B cell (primary cell): ENCODE results near the gene PIP4K2A. TPM values are rescaled to one million over a fixed set of nuclear protein-coding genes. Genes with fewer than 3 reads are reported as not detected.
A peak's percentile ranks its signal among the peaks of the same experiment; 100 is the strongest.

Experiments used
- ATAC-seq: fragments of 200-7000 bp; cut with Tn5 transposase; one replicate; pipeline ENCODE4 v1.10.0; 2021; ENCODE audit warnings: low read depth, mild to moderate bottlenecking, moderate number of reproducible peaks, moderate library complexity
- CTCF ChIA-PET: fragments of 350-600 bp; sonication (Branson Sonifier 250); formaldehyde crosslinking; loops from one replicate; lab custom pipeline; 2021; ENCODE audit warnings: antibody characterized with exemption, inconsistent platforms; lab: Charles Lee
- POLR2A ChIA-PET: fragments of 350-600 bp; sonication (Branson Sonifier 250); formaldehyde crosslinking; loops from one replicate; lab custom pipeline; 2021; ENCODE audit warnings: antibody characterized with exemption; lab: Charles Lee
- DNase-seq: peaks from one replicate; pipeline ENCODE4 v3.0.0; 2013
- H2AFZ ChIP-seq: 2 replicates; pipeline ENCODE4 v1.6.1; 2012; ENCODE audit warnings: mild to moderate bottlenecking, low read depth, low read length; ENCODE audit not compliant: insufficient read depth, poor library complexity, severe bottlenecking
- H3K27ac ChIP-seq, 2 donors: 1 replicate in 1 of 2; 2 replicates in 1 of 2; pipeline ENCODE4 v1.5.1; 2012 to 2013; ENCODE audit warnings: low read length in 2 of 2, mild to moderate bottlenecking in 2 of 2, moderate library complexity in 1 of 2
- H3K27me3 ChIP-seq, 4 experiments: fragments of 200-600 bp in 1 of 4; sonication (generic) in 1 of 4; replicated peaks in 1 of 4; 1 replicate in 2 of 4; 2 replicates in 2 of 4; pipeline versions ENCODE4 v1.6.1 to v1.7.0; 2013 to 2016; ENCODE audit warnings: low read length in 3 of 4, mild to moderate bottlenecking in 2 of 4, mixed read lengths in 1 of 4, moderate library complexity in 1 of 4; ENCODE audit not compliant: insufficient read depth in 4 of 4, control insufficient read depth in 3 of 4; ENCODE audit errors: control extremely low read depth in 1 of 4
- H3K36me3 ChIP-seq, 2 experiments: replicated peaks in 1 of 2; 1 replicate in 1 of 2; 2 replicates in 1 of 2; pipeline versions ENCODE4 v1.6.1 to v1.7.1; 2013; ENCODE audit warnings: low read length in 1 of 2; ENCODE audit not compliant: insufficient read depth in 2 of 2, control insufficient read depth in 1 of 2; ENCODE audit errors: control extremely low read depth in 1 of 2, extremely low read depth in 1 of 2
- H3K4me1 ChIP-seq, 2 donors: fragments of 200-600 bp in 1 of 2; sonication (generic) in 1 of 2; 1 replicate in 1 of 2; 2 replicates in 1 of 2; pipeline versions ENCODE4 v1.5.1 to v1.6.1; 2013 to 2017; ENCODE audit warnings: low read length in 2 of 2; ENCODE audit not compliant: control insufficient read depth in 2 of 2, insufficient read depth in 2 of 2
- H3K4me2 ChIP-seq: replicated peaks from 2 replicates; pipeline ENCODE3; 2012; ENCODE audit warnings: mild to moderate bottlenecking, low read depth, low read length; ENCODE audit not compliant: poor library complexity, severe bottlenecking
- H3K4me3 ChIP-seq, 5 experiments: fragments of 200-600 bp in 1 of 5; sonication (generic) in 1 of 5; 1 replicate in 3 of 5; 2 replicates in 2 of 5; pipeline versions ENCODE4 v1.5.1 to v1.7.0; 2011 to 2016; ENCODE audit warnings: low read length in 4 of 5, mild to moderate bottlenecking in 4 of 5, low read depth in 2 of 5, control low read depth in 1 of 5, moderate library complexity in 1 of 5; ENCODE audit not compliant: insufficient read depth in 1 of 5; ENCODE audit errors: control extremely low read depth in 1 of 5, extremely low read depth in 1 of 5
- H3K79me2 ChIP-seq: fragments of 200-600 bp; sonication (generic); one replicate; pipeline ENCODE4 v1.6.0; 2016; ENCODE audit warnings: low read length; ENCODE audit not compliant: control insufficient read depth, insufficient read depth
- H3K9ac ChIP-seq: fragments of 200-600 bp; sonication (generic); 2 replicates; pipeline ENCODE4 v1.6.1; 2017; ENCODE audit warnings: mild to moderate bottlenecking, low read length, moderate library complexity
- H3K9me3 ChIP-seq, 3 donors: one replicate each; pipeline versions ENCODE4 v1.6.1 to v1.7.1; 2013; ENCODE audit warnings: low read length in 2 of 3; ENCODE audit not compliant: control insufficient read depth in 2 of 3, insufficient read depth in 1 of 3; ENCODE audit errors: control extremely low read depth in 1 of 3
- H4K20me1 ChIP-seq: 2 replicates; pipeline ENCODE4 v1.6.0; 2012; ENCODE audit warnings: mild to moderate bottlenecking, low read length; ENCODE audit not compliant: insufficient read depth, control insufficient read depth, poor library complexity, severe bottlenecking
- H3K27ac Mint-ChIP-seq: one replicate; pipeline ENCODE4 v1.8.0; 2021; ENCODE audit warnings: mixed read lengths
- H3K27me3 Mint-ChIP-seq: one replicate; pipeline ENCODE4 v1.8.0; 2021; ENCODE audit warnings: mixed read lengths
- H3K4me1 Mint-ChIP-seq: one replicate; pipeline ENCODE4 v1.8.0; 2021; ENCODE audit warnings: mixed read lengths
- H3K4me3 Mint-ChIP-seq: one replicate; pipeline ENCODE4 v1.8.0; 2021; ENCODE audit warnings: mixed read lengths
- H3K9me3 Mint-ChIP-seq: one replicate; pipeline ENCODE4 v1.8.0; 2022; ENCODE audit warnings: mixed read lengths; ENCODE audit not compliant: insufficient read depth
- EZH2 ChIP-seq: IDR thresholded peaks from 2 replicates; pipeline ENCODE4 v1.6.1; 2012; ENCODE audit warnings: borderline replicate concordance, low read depth, mild to moderate bottlenecking, moderate library complexity, low read length; ENCODE audit not compliant: insufficient read depth, poor library complexity, severe bottlenecking
- WGBS: methylation state at CpG from one replicate; pipeline ENCODE4 v1.1.5; 2013; ENCODE audit warnings: missing lambda C conversion rate; ENCODE audit not compliant: insufficient coverage; 5-methylcytosine and 5-hydroxymethylcytosine counted together
- intact Hi-C: fragments of 100-400 bp; cut with micrococcal nuclease; formaldehyde crosslinking; loops from one replicate; pipeline ENCODE4 v1.10.0; 2022
- polyA plus RNA-seq: library from polyadenylated mRNA; depleted of rRNA; stranded (reverse); fragments of >200 nt; gene quantifications from 2 replicates; pipeline ENCODE4 v1.2.3, GENCODE V29; 2012
- total RNA-seq, 2 donors: library from RNA; stranded (reverse); fragments of 120-200 nt in 1 of 2; gene quantifications; 1 replicate in 1 of 2; 2 replicates in 1 of 2; pipeline versions ENCODE4 v1.2.3 to v1.2.4, GENCODE V29; 2013 to 2022
- TF ChIP-seq, protein P1 (sequence below): fragments of 200-600 bp; IDR thresholded peaks from one replicate; pipeline ENCODE4 v1.8.0; 2022; ENCODE audit warnings: antibody characterized with exemption, mild to moderate bottlenecking

Gene PIP4K2A
- total and polyA plus RNA-seq, 2 donors (not counting 1 experiment from before 2014, with no cell fraction given): 21.8 to 103 TPM

DNA sequence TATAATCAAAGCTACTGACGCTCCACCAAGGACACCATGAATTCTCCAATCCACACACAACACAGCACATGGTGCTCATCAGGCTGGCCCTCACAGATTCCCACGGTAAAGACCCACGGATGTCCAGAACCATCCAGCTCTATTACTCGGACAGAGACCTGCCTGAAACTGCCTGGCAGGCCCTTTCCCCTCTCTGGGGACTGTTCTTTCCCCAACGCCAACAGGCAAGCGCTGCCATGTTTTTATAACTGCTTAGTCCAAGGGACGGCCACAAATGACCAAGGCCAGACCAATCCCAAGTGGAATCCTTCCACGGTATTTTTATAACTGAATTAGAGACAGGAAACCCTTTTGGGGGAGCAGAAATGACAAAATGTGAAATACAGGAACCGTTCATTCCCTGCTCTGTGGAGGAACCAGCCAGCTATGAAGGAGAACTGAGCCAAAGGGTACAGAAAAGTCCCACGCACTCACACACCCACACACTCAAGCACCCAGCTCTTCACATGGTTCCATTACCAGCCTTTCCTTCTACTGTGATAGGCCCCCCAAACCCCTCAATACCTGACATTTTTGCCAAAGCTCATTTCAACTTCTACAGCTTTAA lies 4.1 kb downstream of the PIP4K2A start:
- H3K27me3 Mint-ChIP-seq: no peaks in the 10 kb centered on the region
- ChIA-PET POLR2A (interaction anchor here (0.6 to 0.7 kb wide), 2 partner anchors 10 to 274 kb away, joined by 3 to 6 read pairs; no protein-coding TSS in a partner anchor), CTCF (interaction anchor here (0.6 to 1.2 kb wide), 2 partner anchors 51 to 99 kb away, joined by 3 to 4 read pairs; no protein-coding TSS in a partner anchor)
- peak overlapping the region; percentile 73 for H3K27ac Mint-ChIP-seq
- peak overlapping the region; percentile 68 for H3K4me3 Mint-ChIP-seq
- peaks cover 73% of the 10 kb centered on the region for H3K4me1 Mint-ChIP-seq
- peaks cover 3% of the 10 kb centered on the region for H3K9me3 Mint-ChIP-seq
- peaks cover 56 to 70% of the 10 kb centered on the region in 2 donors for H3K4me1 ChIP-seq
- peak overlapping the region; percentile 89 for H3K4me2 ChIP-seq
- H3K27me3 ChIP-seq: no peaks in the 10 kb centered on the region
- TF ChIP-seq, protein P1, sequence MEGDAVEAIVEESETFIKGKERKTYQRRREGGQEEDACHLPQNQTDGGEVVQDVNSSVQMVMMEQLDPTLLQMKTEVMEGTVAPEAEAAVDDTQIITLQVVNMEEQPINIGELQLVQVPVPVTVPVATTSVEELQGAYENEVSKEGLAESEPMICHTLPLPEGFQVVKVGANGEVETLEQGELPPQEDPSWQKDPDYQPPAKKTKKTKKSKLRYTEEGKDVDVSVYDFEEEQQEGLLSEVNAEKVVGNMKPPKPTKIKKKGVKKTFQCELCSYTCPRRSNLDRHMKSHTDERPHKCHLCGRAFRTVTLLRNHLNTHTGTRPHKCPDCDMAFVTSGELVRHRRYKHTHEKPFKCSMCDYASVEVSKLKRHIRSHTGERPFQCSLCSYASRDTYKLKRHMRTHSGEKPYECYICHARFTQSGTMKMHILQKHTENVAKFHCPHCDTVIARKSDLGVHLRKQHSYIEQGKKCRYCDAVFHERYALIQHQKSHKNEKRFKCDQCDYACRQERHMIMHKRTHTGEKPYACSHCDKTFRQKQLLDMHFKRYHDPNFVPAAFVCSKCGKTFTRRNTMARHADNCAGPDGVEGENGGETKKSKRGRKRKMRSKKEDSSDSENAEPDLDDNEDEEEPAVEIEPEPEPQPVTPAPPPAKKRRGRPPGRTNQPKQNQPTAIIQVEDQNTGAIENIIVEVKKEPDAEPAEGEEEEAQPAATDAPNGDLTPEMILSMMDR: no peak
- TF ChIP-seq EZH2: no peak
- peaks cover 0 to 12% (median 0%) of the 10 kb centered on the region in 3 donors for H3K9me3 ChIP-seq
- H3K27ac ChIP-seq: peak overlapping the region in 1 of 2 donors; percentile 58
- DNase-seq (peak; percentile 68), ATAC-seq (no peak)
- H3K36me3 ChIP-seq: peaks cover 0 to 3% of the 10 kb centered on the region in 2 experiments
- H3K9ac ChIP-seq: no peak overlapping the region
- intact Hi-C loops: loop anchor here (5.0 to 10.0 kb wide), 7 partner anchors 43 to 1175 kb away; partner anchors contain the start of genes COMMD3, DNAJC1 and MLLT10
- no peak overlapping the region for H3K4me3 ChIP-seq
- peaks cover 89% of the 10 kb centered on the region for H3K79me2 ChIP-seq
- WGBS: 61% methylated on average over 7 of the region's 10 CpGs
- H2AFZ ChIP-seq: no peak overlapping the region
- H4K20me1 ChIP-seq: peaks cover 37% of the 10 kb centered on the region

DNA sequence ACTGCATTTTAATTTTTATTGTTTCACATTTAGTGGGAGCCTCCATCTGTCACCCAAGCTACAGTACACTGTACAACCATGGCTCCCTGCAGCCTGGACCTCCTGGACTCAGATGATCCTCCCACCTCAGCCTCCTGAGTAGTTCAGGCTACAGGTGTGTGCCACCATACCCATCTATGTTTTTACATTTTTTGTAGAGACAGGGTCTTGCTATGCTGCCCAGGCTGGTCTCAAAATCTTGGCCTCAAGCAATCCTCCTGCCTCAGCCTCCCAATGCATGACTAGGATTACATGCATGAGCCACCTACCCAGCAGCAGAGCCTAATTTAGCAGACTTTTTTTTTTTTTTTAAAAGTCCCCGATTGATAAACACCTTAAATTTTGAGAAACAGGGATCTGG lies 5.6 kb downstream of the PIP4K2A start:
- H3K9ac ChIP-seq: no peak overlapping the region
- no CpG with 5 or more reads among the region's 1 CpG for WGBS
- Mint-ChIP-seq H3K27ac (peak overlapping the region; percentile 71), H3K4me1 (peaks cover 84% of the 10 kb centered on the region), H3K9me3 (peaks cover 3% of the 10 kb centered on the region), H3K27me3 (no peaks in the 10 kb centered on the region), H3K4me3 (no peak overlapping the region)
- ChIA-PET CTCF (no interaction called here), POLR2A (no interaction called here)
- H3K27me3 ChIP-seq: no peaks in the 10 kb centered on the region
- DNase-seq: no peak
- H2AFZ ChIP-seq: no peak overlapping the region
- no peak for ATAC-seq
- peaks cover 64 to 79% of the 10 kb centered on the region in 2 donors for H3K4me1 ChIP-seq
- peaks cover 41% of the 10 kb centered on the region for H4K20me1 ChIP-seq
- peaks cover 100% of the 10 kb centered on the region for H3K79me2 ChIP-seq
- peaks cover 0 to 9% (median 0%) of the 10 kb centered on the region in 3 donors for H3K9me3 ChIP-seq
- H3K27ac ChIP-seq: peak overlapping the region in 1 of 2 donors; percentile 29
- H3K36me3 ChIP-seq: peaks cover 0 to 3% of the 10 kb centered on the region in 2 experiments
- H3K4me3 ChIP-seq: no peak overlapping the region
- H3K4me2 ChIP-seq: no peak overlapping the region
- TF ChIP-seq EZH2: no peak
- TF ChIP-seq, protein P1: no peak
- intact Hi-C loops: no loop called here
